ENCODE measurements around the gene SLTM.
"Not testable (repeated sequence)": the region's sequence is repeated elsewhere in the genome, so short reads cannot be mapped to it uniquely, and the experiment has no call there.

Gene SLTM

GRCh38 chr15:58919232-58919631 is 14.2 kb downstream of the SLTM start:
- Histone ChIP-seq H3K9ac (ENCODE audit: low read length) (no peak overlapping the region), H3K79me2 (ENCODE audit: low read length) (peaks cover 84% of the 10 kb centered on the region), H3K27ac (ENCODE audit: low read length) (no peak overlapping the region), H3K9me3 (ENCODE audit: insufficient read depth, low read length) (no peaks in the 10 kb centered on the region), H3K36me3 (replicated peaks; ENCODE audit: low read depth, low read length) (peaks cover 27% of the 10 kb centered on the region), H3K27me3 (ENCODE audit: low read depth, low read length) (no peaks in the 10 kb centered on the region), H3K4me3 (ENCODE audit: low read length) (no peak overlapping the region), H3K4me2 (ENCODE audit: low read length) (no peak overlapping the region), H3K4me1 (ENCODE audit: low read length) (no peaks in the 10 kb centered on the region), H4K20me1 (ENCODE audit: insufficient read depth, low read length) (peaks cover 19% of the 10 kb centered on the region), H2AFZ (ENCODE audit: low read depth, low read length) (no peak overlapping the region)
- no peak for TF ChIP-seq EZH2phosphoT487 (IDR thresholded peaks at IDR 0.05; ENCODE audit: low read depth)
- TF ChIP-seq, protein P1, sequence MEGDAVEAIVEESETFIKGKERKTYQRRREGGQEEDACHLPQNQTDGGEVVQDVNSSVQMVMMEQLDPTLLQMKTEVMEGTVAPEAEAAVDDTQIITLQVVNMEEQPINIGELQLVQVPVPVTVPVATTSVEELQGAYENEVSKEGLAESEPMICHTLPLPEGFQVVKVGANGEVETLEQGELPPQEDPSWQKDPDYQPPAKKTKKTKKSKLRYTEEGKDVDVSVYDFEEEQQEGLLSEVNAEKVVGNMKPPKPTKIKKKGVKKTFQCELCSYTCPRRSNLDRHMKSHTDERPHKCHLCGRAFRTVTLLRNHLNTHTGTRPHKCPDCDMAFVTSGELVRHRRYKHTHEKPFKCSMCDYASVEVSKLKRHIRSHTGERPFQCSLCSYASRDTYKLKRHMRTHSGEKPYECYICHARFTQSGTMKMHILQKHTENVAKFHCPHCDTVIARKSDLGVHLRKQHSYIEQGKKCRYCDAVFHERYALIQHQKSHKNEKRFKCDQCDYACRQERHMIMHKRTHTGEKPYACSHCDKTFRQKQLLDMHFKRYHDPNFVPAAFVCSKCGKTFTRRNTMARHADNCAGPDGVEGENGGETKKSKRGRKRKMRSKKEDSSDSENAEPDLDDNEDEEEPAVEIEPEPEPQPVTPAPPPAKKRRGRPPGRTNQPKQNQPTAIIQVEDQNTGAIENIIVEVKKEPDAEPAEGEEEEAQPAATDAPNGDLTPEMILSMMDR (IDR thresholded peaks at IDR 0.05; ENCODE audit: low read depth, low read length), result no peak

- Histone ChIP-seq H3K36me3 (replicated peaks; ENCODE audit: low read depth, low read length) (peaks cover 36% of the 10 kb centered on the region), H4K20me1 (ENCODE audit: insufficient read depth, low read length) (peaks cover 19% of the 10 kb centered on the region), H3K9ac (ENCODE audit: low read length) (no peak overlapping the region), H2AFZ (ENCODE audit: low read depth, low read length) (no peak overlapping the region), H3K79me2 (ENCODE audit: low read length) (peaks cover 81% of the 10 kb centered on the region), H3K27ac (ENCODE audit: low read length) (no peak overlapping the region), H3K4me3 (ENCODE audit: low read length) (no peak overlapping the region), H3K4me2 (ENCODE audit: low read length) (no peak overlapping the region), H3K9me3 (ENCODE audit: insufficient read depth, low read length) (no peaks in the 10 kb centered on the region), H3K27me3 (ENCODE audit: low read depth, low read length) (no peaks in the 10 kb centered on the region), H3K4me1 (ENCODE audit: low read length) (no peaks in the 10 kb centered on the region)
- TF ChIP-seq EZH2phosphoT487 (IDR thresholded peaks at IDR 0.05; ENCODE audit: low read depth), result no peak
- TF ChIP-seq, protein P1 (IDR thresholded peaks at IDR 0.05; ENCODE audit: low read depth, low read length), result no peak
Observed at GRCh38 chr15:58918239-58918638, 15.2 kb downstream of the SLTM start.

- not testable (repeated sequence) for H3K27ac ChIP-seq (ENCODE audit: low read length); H3K27me3 ChIP-seq (ENCODE audit: low read depth, low read length); H3K9me3 ChIP-seq (ENCODE audit: insufficient read depth, low read length); H2AFZ ChIP-seq (ENCODE audit: low read depth, low read length); H3K4me2 ChIP-seq (ENCODE audit: low read length); H3K9ac ChIP-seq (ENCODE audit: low read length); H3K4me1 ChIP-seq (ENCODE audit: low read length); H3K4me3 ChIP-seq (ENCODE audit: low read length)
- H3K36me3 ChIP-seq (replicated peaks; ENCODE audit: low read depth, low read length), result peaks cover 37% of the 10 kb centered on the region
- H3K79me2 ChIP-seq (ENCODE audit: low read length), result peaks cover 79% of the 10 kb centered on the region
- H4K20me1 ChIP-seq (ENCODE audit: insufficient read depth, low read length), result peaks cover 19% of the 10 kb centered on the region
Observed at GRCh38 chr15:58917613-58918129, 15.8 kb downstream of the SLTM start.

GRCh38 chr15:58916962-58917361 is 16.5 kb downstream of the SLTM start:
- Histone ChIP-seq H4K20me1 (ENCODE audit: insufficient read depth, low read length) (peaks cover 19% of the 10 kb centered on the region), H3K36me3 (replicated peaks; ENCODE audit: low read depth, low read length) (peaks cover 42% of the 10 kb centered on the region), H3K4me3 (ENCODE audit: low read length) (no peak overlapping the region), H2AFZ (ENCODE audit: low read depth, low read length) (no peak overlapping the region), H3K27ac (ENCODE audit: low read length) (no peak overlapping the region), H3K9ac (ENCODE audit: low read length) (no peak overlapping the region), H3K27me3 (ENCODE audit: low read depth, low read length) (no peaks in the 10 kb centered on the region), H3K4me2 (ENCODE audit: low read length) (no peak overlapping the region), H3K4me1 (ENCODE audit: low read length) (peaks cover 5% of the 10 kb centered on the region; the same call in 1 of the 2 replicates), H3K79me2 (ENCODE audit: low read length) (peaks cover 79% of the 10 kb centered on the region), H3K9me3 (ENCODE audit: insufficient read depth, low read length) (no peaks in the 10 kb centered on the region)
- no peak for TF ChIP-seq EZH2phosphoT487 (IDR thresholded peaks at IDR 0.05; ENCODE audit: low read depth)
- TF ChIP-seq, protein P1 (IDR thresholded peaks at IDR 0.05; ENCODE audit: low read depth, low read length), result no peak
